ENCODE results near the gene KCTD10. TPM values are rescaled to one million over a fixed set of nuclear protein-coding genes. Genes with fewer than 3 reads are reported as not detected.

Gene KCTD10
- total and polyA plus RNA-seq, 2 donors = 8.9 to 17.5 TPM

DNA sequence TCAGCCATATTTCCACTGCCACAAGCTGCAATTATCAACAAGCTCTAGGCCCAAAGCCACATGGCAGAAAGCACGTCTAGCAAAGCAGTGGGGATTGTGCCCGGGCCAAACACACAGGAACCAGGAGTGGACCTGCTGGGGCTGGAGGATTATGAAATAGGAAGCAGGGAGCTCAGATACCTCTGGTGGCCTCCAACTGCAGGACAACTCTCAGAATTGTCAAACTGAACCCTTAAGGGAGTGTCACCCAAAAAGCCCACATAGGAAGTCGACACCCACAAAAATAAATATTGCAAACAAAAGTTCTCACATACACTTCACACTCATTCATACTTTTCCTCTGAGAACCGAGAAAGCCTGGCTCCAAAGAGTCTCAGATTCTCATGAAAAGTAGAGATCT lies 26.1 kb downstream of the KCTD10 start:
- no peak overlapping the region for H3K4me3 ChIP-seq (ENCODE audit: low read length in 2 of 2)
- 95% methylated on average over 4 of the region's 4 CpGs for WGBS
- no peak overlapping the region for H3K27ac ChIP-seq (ENCODE audit: low read depth in 1 of 2, low read length in 1 of 2)
- no peaks in the 10 kb centered on the region for H3K4me1 ChIP-seq (ENCODE audit: control insufficient read depth in 2 of 2, insufficient read depth in 2 of 2, low read length in 2 of 2)
- no peaks in the 10 kb centered on the region for H3K9me3 ChIP-seq (ENCODE audit: control insufficient read depth in 2 of 2, insufficient read depth in 1 of 2, low read length in 1 of 2)
- no peaks in the 10 kb centered on the region for H3K27me3 ChIP-seq (ENCODE audit: control insufficient read depth in 2 of 2, insufficient read depth in 1 of 2, low read length in 1 of 2)
- peaks cover 67 to 75% of the 10 kb centered on the region in 2 donors for H3K36me3 ChIP-seq (ENCODE audit: control insufficient read depth in 2 of 2, insufficient read depth in 2 of 2, low read length in 1 of 2)
- no peak for DNase-seq (ENCODE audit: low read depth in 6 of 9, low spot score in 9 of 9)

DNA sequence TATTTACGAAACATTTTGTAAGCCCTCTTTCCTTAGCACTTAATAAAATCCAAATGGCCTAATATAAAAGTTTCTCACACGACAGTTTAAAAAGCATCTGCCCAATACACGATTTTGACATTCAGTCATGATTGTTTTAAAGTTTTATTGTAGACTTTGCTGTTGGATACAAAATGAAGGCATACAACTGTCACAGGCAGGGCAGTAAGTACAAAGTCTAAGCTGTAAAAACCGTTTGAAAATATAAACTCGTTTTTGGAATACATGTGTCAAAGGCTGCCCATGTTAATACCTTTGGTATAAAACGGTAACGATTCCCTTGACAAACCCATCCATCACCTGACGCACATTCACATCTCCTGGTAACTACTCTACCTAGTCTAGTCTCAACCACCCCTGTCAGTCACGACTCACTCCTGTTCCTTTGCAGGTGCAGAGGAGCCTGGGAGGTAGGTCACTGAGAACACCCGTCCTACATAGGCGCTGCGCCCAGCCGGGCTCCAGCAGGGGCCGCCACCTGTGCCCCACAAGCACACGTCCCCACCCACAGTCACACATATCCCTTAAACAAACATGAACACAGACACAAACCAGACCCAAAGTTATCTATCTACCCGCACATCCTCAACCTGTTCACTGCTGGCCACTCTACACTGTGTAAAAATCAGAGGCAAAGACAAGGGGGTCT lies 27.1 kb downstream of the KCTD10 start:
- 93% methylated on average over 16 of the region's 16 CpGs for WGBS
- H3K27ac ChIP-seq (ENCODE audit: low read depth in 1 of 2, low read length in 1 of 2) = no peak overlapping the region
- H3K36me3 ChIP-seq (ENCODE audit: control insufficient read depth in 2 of 2, insufficient read depth in 2 of 2, low read length in 1 of 2) = peaks cover 57 to 65% of the 10 kb centered on the region in 2 donors

DNA sequence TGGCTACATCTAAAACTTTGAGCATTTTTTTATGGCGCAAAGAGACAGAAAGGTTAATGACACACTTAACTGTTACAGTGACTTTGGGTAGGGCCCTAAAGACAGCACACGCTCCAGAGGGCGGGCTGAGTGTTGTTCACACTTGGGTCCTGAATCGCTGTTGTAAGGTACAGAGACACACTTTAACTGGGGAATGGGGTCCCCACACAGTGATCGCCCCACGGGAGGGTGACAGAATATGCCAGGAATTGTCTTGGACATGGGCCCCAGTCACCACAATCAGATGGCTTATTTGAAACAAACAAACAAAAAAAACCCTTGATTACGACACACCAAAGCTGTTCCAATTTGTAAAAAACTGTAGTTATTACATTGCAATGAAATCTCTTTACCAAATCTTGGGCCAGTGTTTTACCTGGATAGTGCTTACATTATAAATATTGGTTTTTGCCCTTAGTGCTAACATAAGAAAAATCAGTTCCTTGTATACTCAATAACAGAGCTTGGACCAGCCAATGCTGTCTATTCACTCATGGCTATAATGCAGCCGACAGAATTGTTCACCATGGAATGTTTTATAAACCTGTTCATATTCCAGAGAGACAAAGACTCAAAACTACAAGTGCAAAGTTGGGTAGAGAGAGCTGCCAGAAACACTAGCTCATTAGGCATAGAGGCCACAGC lies 28.3 kb downstream of the KCTD10 start:
- WGBS = over 99% methylated on average over 8 of the region's 8 CpGs
- Histone ChIP-seq H3K9me3 (ENCODE audit: control insufficient read depth in 2 of 2, insufficient read depth in 1 of 2, low read length in 1 of 2) (no peaks in the 10 kb centered on the region), H3K27ac (ENCODE audit: low read depth in 1 of 2, low read length in 1 of 2) (no peak overlapping the region), H3K4me1 (ENCODE audit: control insufficient read depth in 2 of 2, insufficient read depth in 2 of 2, low read length in 2 of 2) (no peaks in the 10 kb centered on the region), H3K27me3 (ENCODE audit: control insufficient read depth in 2 of 2, insufficient read depth in 1 of 2, low read length in 1 of 2) (no peaks in the 10 kb centered on the region), H3K36me3 (ENCODE audit: control insufficient read depth in 2 of 2, insufficient read depth in 2 of 2, low read length in 1 of 2) (peaks cover 49 to 54% of the 10 kb centered on the region in 2 donors), H3K4me3 (ENCODE audit: low read length in 2 of 2) (no peak overlapping the region)
- DNase-seq (ENCODE audit: low read depth in 6 of 9, low spot score in 9 of 9) = no peak

More for the DNA sequence above, 27.1 kb downstream of the KCTD10 start:
- H3K4me3 ChIP-seq (ENCODE audit: low read length in 2 of 2) = no peak overlapping the region
- H3K4me1 ChIP-seq (ENCODE audit: control insufficient read depth in 2 of 2, insufficient read depth in 2 of 2, low read length in 2 of 2) = no peaks in the 10 kb centered on the region
- DNase-seq (ENCODE audit: low read depth in 6 of 9, low spot score in 9 of 9) = no peak
- H3K9me3 ChIP-seq (ENCODE audit: control insufficient read depth in 2 of 2, insufficient read depth in 1 of 2, low read length in 1 of 2) = no peaks in the 10 kb centered on the region
- H3K27me3 ChIP-seq (ENCODE audit: control insufficient read depth in 2 of 2, insufficient read depth in 1 of 2, low read length in 1 of 2) = no peaks in the 10 kb centered on the region

DNA sequence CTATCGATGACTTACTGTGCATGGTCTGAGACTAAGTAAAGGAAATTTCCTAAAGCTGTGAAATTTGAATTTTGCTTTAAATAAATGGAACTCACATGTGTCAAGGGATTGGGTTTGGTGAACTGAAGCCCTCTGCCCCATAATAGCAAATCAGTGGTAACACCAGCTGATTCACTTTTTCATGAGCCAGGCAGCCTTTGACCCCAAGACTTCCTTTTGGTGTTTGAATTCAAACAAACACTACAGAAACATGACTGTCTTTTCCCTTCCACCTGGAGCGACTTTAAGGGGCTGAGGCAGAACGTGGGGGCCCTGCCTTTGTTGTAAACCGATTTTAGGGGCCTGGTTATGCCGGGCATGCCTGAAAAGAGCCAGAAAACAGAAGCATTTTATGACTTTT lies 28.8 kb downstream of the KCTD10 start:
- peaks cover 44 to 48% of the 10 kb centered on the region in 2 donors for H3K36me3 ChIP-seq (ENCODE audit: control insufficient read depth in 2 of 2, insufficient read depth in 2 of 2, low read length in 1 of 2)
- H3K27ac ChIP-seq (ENCODE audit: low read depth in 1 of 2, low read length in 1 of 2) = no peak overlapping the region
- WGBS = 95% methylated on average over 5 of the region's 5 CpGs

DNA sequence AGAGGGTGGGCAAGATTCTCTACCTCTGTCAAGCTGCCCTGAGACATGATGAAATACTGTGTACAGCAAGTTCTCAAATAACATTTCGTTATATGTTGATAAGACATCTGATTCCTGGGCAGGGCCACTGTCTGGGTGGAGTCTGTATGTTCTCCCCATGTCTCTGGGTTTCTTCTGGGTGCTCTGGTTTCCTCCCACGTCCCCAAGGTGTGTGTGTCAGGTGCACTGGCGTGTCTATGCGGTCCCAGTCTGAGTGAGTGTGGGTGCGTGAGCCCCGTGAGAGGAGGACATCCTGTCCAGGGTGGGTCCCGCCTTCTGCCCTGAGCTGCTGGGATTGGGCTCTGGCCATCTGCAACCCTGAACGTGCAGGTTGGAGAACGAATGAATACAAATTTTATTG lies 29.6 kb downstream of the KCTD10 start:
- Histone ChIP-seq H3K36me3 (ENCODE audit: control insufficient read depth in 2 of 2, insufficient read depth in 2 of 2, low read length in 1 of 2) (peaks cover 36 to 41% of the 10 kb centered on the region in 2 donors), H3K27me3 (ENCODE audit: control insufficient read depth in 2 of 2, insufficient read depth in 1 of 2, low read length in 1 of 2) (no peaks in the 10 kb centered on the region), H3K9me3 (ENCODE audit: control insufficient read depth in 2 of 2, insufficient read depth in 1 of 2, low read length in 1 of 2) (no peaks in the 10 kb centered on the region), H3K27ac (ENCODE audit: low read depth in 1 of 2, low read length in 1 of 2) (no peak overlapping the region), H3K4me1 (ENCODE audit: control insufficient read depth in 2 of 2, insufficient read depth in 2 of 2, low read length in 2 of 2) (no peaks in the 10 kb centered on the region), H3K4me3 (ENCODE audit: low read length in 2 of 2) (no peak overlapping the region)
- DNase-seq (ENCODE audit: low read depth in 6 of 9, low spot score in 9 of 9) = no peak
- 90% methylated on average over 9 of the region's 9 CpGs for WGBS

More for the DNA sequence above, 28.8 kb downstream of the KCTD10 start:
- H3K9me3 ChIP-seq (ENCODE audit: control insufficient read depth in 2 of 2, insufficient read depth in 1 of 2, low read length in 1 of 2) = no peaks in the 10 kb centered on the region
- no peak overlapping the region for H3K4me3 ChIP-seq (ENCODE audit: low read length in 2 of 2)
- H3K27me3 ChIP-seq (ENCODE audit: control insufficient read depth in 2 of 2, insufficient read depth in 1 of 2, low read length in 1 of 2) = no peaks in the 10 kb centered on the region
- DNase-seq (ENCODE audit: low read depth in 6 of 9, low spot score in 9 of 9) = no peak
- no peaks in the 10 kb centered on the region for H3K4me1 ChIP-seq (ENCODE audit: control insufficient read depth in 2 of 2, insufficient read depth in 2 of 2, low read length in 2 of 2)

DNA sequence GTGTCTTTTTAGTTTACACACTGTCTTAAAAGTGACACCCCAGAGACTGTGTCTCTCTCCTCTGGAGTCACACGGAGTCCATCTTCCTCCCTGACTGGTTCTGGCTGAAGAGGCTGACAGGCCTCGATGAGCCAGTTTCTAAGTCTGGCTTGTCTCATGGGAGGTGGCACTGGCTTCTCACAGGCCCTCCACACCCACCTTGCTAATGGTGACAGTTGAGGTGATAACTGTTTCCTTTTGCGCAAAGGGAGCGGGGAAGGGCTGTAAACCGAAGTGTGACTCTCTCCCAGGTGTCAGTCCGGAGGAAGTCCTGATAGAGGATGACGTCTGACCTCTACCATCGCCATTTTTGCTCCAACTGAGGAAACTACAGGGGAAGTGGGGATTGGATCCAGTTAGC lies 30.2 kb downstream of the KCTD10 start:
- no peak overlapping the region for H3K4me3 ChIP-seq (ENCODE audit: low read length in 2 of 2)
- H3K27ac ChIP-seq (ENCODE audit: low read depth in 1 of 2, low read length in 1 of 2) = no peak overlapping the region
- 95% methylated on average over 8 of the region's 8 CpGs for WGBS
- no peaks in the 10 kb centered on the region for H3K9me3 ChIP-seq (ENCODE audit: control insufficient read depth in 2 of 2, insufficient read depth in 1 of 2, low read length in 1 of 2)
- H3K27me3 ChIP-seq (ENCODE audit: control insufficient read depth in 2 of 2, insufficient read depth in 1 of 2, low read length in 1 of 2) = no peaks in the 10 kb centered on the region
- H3K36me3 ChIP-seq (ENCODE audit: control insufficient read depth in 2 of 2, insufficient read depth in 2 of 2, low read length in 1 of 2) = peaks cover 30 to 36% of the 10 kb centered on the region in 2 donors
- no peak for DNase-seq (ENCODE audit: low read depth in 6 of 9, low spot score in 9 of 9)
- H3K4me1 ChIP-seq (ENCODE audit: control insufficient read depth in 2 of 2, insufficient read depth in 2 of 2, low read length in 2 of 2) = no peaks in the 10 kb centered on the region

DNA sequence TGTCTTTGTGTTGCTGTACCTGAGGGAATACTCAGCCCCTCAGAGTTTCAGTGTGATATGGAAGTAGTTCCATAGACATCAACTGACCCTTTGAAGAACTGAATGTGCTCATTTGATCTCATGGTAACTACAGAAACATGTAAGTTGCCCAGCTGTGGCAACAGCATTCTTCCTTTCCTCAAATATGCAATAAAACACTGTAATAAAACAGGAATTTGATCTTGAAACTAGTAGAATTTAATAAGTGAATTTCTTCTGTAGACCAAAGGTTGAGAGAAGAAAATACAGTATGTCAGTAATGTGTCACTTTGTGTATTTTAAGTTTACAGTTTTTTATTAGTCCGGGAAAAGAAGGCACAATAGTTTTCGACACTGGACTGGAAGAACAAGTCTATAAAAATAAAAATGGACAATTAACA lies 31.9 kb downstream of the KCTD10 start:
- WGBS = 95% methylated on average over 2 of the region's 2 CpGs
- H3K9me3 ChIP-seq (ENCODE audit: control insufficient read depth in 2 of 2, insufficient read depth in 1 of 2, low read length in 1 of 2) = no peaks in the 10 kb centered on the region
- H3K27ac ChIP-seq (ENCODE audit: low read depth in 1 of 2, low read length in 1 of 2) = no peak overlapping the region

DNA sequence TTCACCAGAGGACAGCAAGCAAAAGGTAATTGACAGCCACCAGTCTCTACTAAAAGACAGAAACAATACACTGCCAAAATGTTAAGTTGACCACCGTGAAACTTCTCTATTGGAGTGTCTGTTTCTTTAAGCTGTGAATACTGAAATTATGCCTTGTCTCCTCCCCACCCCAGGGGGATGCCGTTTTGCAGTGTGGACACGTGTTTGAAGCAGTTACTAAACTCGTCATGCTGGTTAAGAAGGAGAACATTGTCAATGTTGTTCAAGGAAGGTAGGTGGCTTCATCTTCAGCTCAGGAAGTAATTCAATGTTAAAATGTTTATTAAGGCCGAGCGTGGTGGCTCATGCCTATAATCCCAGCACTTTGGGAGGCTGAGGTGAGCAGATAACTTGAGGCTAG lies 32.8 kb downstream of the KCTD10 start:
- no peak for DNase-seq (ENCODE audit: low read depth in 6 of 9, low spot score in 9 of 9)
- Histone ChIP-seq H3K4me3 (ENCODE audit: low read length in 2 of 2) (no peak overlapping the region), H3K36me3 (ENCODE audit: control insufficient read depth in 2 of 2, insufficient read depth in 2 of 2, low read length in 1 of 2) (peaks cover 12 to 19% of the 10 kb centered on the region in 2 donors), H3K4me1 (ENCODE audit: control insufficient read depth in 2 of 2, insufficient read depth in 2 of 2, low read length in 2 of 2) (no peaks in the 10 kb centered on the region), H3K27me3 (ENCODE audit: control insufficient read depth in 2 of 2, insufficient read depth in 1 of 2, low read length in 1 of 2) (no peaks in the 10 kb centered on the region), H3K27ac (ENCODE audit: low read depth in 1 of 2, low read length in 1 of 2) (no peak overlapping the region), H3K9me3 (ENCODE audit: control insufficient read depth in 2 of 2, insufficient read depth in 1 of 2, low read length in 1 of 2) (no peaks in the 10 kb centered on the region)
- WGBS = 92% methylated on average over 6 of the region's 6 CpGs

More for the DNA sequence above, 31.9 kb downstream of the KCTD10 start:
- no peaks in the 10 kb centered on the region for H3K4me1 ChIP-seq (ENCODE audit: control insufficient read depth in 2 of 2, insufficient read depth in 2 of 2, low read length in 2 of 2)
- peaks cover 15 to 22% of the 10 kb centered on the region in 2 donors for H3K36me3 ChIP-seq (ENCODE audit: control insufficient read depth in 2 of 2, insufficient read depth in 2 of 2, low read length in 1 of 2)
- no peaks in the 10 kb centered on the region for H3K27me3 ChIP-seq (ENCODE audit: control insufficient read depth in 2 of 2, insufficient read depth in 1 of 2, low read length in 1 of 2)
- no peak for DNase-seq (ENCODE audit: low read depth in 6 of 9, low spot score in 9 of 9)
- H3K4me3 ChIP-seq (ENCODE audit: low read length in 2 of 2) = no peak overlapping the region

DNA sequence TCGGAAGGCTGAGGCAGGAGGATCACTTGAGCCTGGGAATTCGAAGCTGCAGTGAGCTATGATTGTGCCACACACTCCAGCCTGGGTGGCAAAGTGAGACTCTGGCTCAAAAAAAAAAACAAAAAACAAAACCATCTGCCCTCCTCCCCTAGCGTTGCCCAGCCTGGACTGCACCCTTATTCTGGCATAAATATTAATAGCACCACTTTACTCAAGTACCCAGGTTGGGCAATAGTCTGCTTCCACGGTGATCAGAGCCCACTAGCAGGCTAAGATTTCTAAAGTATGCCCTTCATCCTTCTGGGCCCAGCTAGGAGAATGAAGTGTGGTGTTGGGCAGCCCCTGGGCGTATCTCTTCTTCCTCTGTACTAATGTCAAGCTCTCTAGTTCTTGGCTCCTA lies 33.3 kb downstream of the KCTD10 start:
- Histone ChIP-seq H3K4me1 (ENCODE audit: control insufficient read depth in 2 of 2, insufficient read depth in 2 of 2, low read length in 2 of 2) (no peaks in the 10 kb centered on the region), H3K27ac (ENCODE audit: low read depth in 1 of 2, low read length in 1 of 2) (no peak overlapping the region), H3K4me3 (ENCODE audit: low read length in 2 of 2) (no peak overlapping the region), H3K36me3 (ENCODE audit: control insufficient read depth in 2 of 2, insufficient read depth in 2 of 2, low read length in 1 of 2) (peaks cover 12 to 17% of the 10 kb centered on the region in 2 donors), H3K9me3 (ENCODE audit: control insufficient read depth in 2 of 2, insufficient read depth in 1 of 2, low read length in 1 of 2) (no peaks in the 10 kb centered on the region), H3K27me3 (ENCODE audit: control insufficient read depth in 2 of 2, insufficient read depth in 1 of 2, low read length in 1 of 2) (no peaks in the 10 kb centered on the region)
- DNase-seq (ENCODE audit: low read depth in 6 of 9, low spot score in 9 of 9) = no peak
- 98% methylated on average over 5 of the region's 5 CpGs for WGBS
